OCI-LY3 (cell line): ENCODE results near the gene KLHDC7A.

Source experiments
- H2AFZ ChIP-seq: fragments of 200-600, 300-600 bp; shearing (Covaris generic); 2 replicates; pipeline ENCODE4 v1.6.0; 2014; ENCODE audit warnings: antibody characterized with exemption, low read depth, low read length
- H3K27ac ChIP-seq: fragments of 200-600, 300-600 bp; sonication (generic); 2 replicates; pipeline ENCODE4 v1.5.1; 2014; ENCODE audit warnings: mild to moderate bottlenecking, low read length, moderate library complexity, mixed read lengths
- H3K27me3 ChIP-seq: fragments of 200-600, 300-600 bp; sonication (generic); 2 replicates; pipeline ENCODE4 v1.6.1; 2014; ENCODE audit warnings: low read depth, low read length, mixed read lengths
- H3K36me3 ChIP-seq: fragments of 200-600, 300-600 bp; sonication (generic); replicated peaks from 2 replicates; pipeline ENCODE3; 2014; ENCODE audit warnings: low read depth, low read length, mixed read lengths
- H3K4me1 ChIP-seq: fragments of 300-600, 200-600 bp; sonication (generic); 2 replicates; pipeline ENCODE4 v1.6.1; 2014; ENCODE audit warnings: low read length, mixed read lengths
- H3K4me2 ChIP-seq: fragments of 200-600, 300-600 bp; sonication (generic); 2 replicates; pipeline ENCODE4 v1.6.1; 2014; ENCODE audit warnings: low read length, mixed read lengths
- H3K4me3 ChIP-seq: fragments of 300-600, 200-600 bp; sonication (generic); 2 replicates; pipeline ENCODE4 v1.5.1; 2014; ENCODE audit warnings: antibody characterized with exemption, mild to moderate bottlenecking, low read length, moderate library complexity
- H3K79me2 ChIP-seq: fragments of 300-600, 200-600 bp; shearing (Covaris generic); 2 replicates; pipeline ENCODE4 v1.6.1; 2014; ENCODE audit warnings: mild to moderate bottlenecking, low read length, mixed read lengths
- H3K9ac ChIP-seq: fragments of 300-600, 200-600 bp; shearing (Covaris generic); 2 replicates; pipeline ENCODE4 v1.6.0; 2014; ENCODE audit warnings: mild to moderate bottlenecking, low read length, moderate library complexity
- H3K9me3 ChIP-seq: fragments of 200-600, 300-600 bp; shearing (Covaris generic); 2 replicates; pipeline ENCODE4 v1.6.1; 2014; ENCODE audit warnings: low read length, mixed read lengths; ENCODE audit not compliant: insufficient read depth
- H4K20me1 ChIP-seq: fragments of 200-600, 300-600 bp; sonication (generic); 2 replicates; pipeline ENCODE4 v1.6.1; 2016; ENCODE audit warnings: low read length, mixed read lengths; ENCODE audit not compliant: insufficient read depth
- EZH2phosphoT487 ChIP-seq: fragments of 200-600 bp; shearing (Covaris generic); IDR thresholded peaks from 2 replicates; pipeline ENCODE4 v1.6.1; 2018; ENCODE audit warnings: antibody characterized with exemption, mixed run types, low read depth
- TF ChIP-seq, protein P1 (sequence below): fragments of 200-600, 300-600 bp; sonication (generic); IDR thresholded peaks from 2 replicates; pipeline ENCODE4 v1.5.1; 2014; ENCODE audit warnings: antibody characterized with exemption, low read length, low read depth

Gene KLHDC7A

DNA sequence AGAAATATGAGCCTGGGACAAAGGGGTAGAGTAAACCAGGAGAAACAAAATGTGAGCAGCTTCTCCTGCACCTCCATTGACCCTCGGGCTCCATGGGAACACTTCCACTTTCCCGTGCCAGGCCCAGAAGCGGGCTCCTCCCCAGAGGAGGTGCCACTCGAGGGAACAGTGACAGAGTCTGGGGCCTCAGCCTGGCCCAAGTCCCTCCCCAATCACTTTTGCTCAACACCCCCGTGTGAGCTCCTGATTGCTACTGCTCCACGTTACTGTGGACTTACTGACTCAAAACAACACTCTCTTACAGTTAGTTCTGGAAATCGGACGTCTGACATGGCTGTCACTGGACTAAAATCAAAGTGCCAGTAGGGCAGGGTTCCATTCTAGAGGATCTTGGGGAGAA is 17.7 kb upstream of the KLHDC7A start:
- Histone ChIP-seq H3K4me2 (no peak overlapping the region), H3K36me3 (no peaks in the 10 kb centered on the region), H3K79me2 (no peaks in the 10 kb centered on the region), H4K20me1 (no peaks in the 10 kb centered on the region), H3K27ac (no peak overlapping the region), H3K9ac (no peak overlapping the region), H2AFZ (no peak overlapping the region), H3K4me3 (no peak overlapping the region), H3K4me1 (no peaks in the 10 kb centered on the region), H3K27me3 (no peaks in the 10 kb centered on the region), H3K9me3 (no peaks in the 10 kb centered on the region)
- TF ChIP-seq EZH2phosphoT487, result no peak
- TF ChIP-seq, protein P1, sequence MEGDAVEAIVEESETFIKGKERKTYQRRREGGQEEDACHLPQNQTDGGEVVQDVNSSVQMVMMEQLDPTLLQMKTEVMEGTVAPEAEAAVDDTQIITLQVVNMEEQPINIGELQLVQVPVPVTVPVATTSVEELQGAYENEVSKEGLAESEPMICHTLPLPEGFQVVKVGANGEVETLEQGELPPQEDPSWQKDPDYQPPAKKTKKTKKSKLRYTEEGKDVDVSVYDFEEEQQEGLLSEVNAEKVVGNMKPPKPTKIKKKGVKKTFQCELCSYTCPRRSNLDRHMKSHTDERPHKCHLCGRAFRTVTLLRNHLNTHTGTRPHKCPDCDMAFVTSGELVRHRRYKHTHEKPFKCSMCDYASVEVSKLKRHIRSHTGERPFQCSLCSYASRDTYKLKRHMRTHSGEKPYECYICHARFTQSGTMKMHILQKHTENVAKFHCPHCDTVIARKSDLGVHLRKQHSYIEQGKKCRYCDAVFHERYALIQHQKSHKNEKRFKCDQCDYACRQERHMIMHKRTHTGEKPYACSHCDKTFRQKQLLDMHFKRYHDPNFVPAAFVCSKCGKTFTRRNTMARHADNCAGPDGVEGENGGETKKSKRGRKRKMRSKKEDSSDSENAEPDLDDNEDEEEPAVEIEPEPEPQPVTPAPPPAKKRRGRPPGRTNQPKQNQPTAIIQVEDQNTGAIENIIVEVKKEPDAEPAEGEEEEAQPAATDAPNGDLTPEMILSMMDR, result no peak

DNA sequence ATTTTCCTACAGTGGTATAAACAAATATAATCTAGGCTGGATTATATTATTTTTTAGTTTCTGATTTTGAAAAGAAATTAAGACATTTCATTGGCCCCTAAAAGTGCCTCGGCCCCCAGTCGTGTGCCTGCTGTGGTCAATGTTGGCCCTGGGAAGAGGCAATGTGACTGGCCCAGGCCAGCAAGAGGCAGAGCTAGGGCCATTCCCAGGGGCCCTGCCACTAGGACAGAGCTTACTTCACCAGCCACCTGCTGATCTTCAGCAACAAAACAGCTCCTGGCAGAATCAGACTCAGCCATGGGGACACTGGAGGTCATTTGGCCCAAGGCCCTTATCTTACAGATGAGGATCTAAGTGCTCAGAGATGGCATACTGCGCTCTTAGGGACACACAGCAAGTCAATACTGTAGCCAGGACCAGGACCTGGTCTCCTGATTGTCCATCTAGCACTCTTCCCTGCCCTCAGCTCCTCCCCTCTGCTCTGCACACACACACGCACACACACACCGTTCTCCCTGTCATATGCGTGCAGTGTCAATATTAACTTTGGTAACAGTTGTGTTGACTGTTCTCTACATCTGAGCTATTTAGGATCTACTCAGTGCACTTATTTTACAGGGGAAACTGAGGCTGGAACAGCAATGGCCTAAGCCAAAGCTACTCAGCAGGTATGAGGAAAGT is 16.6 kb upstream of the KLHDC7A start:
- H3K36me3 ChIP-seq, result no peaks in the 10 kb centered on the region
- TF ChIP-seq, protein P1, result no peak
- TF ChIP-seq EZH2phosphoT487, result no peak
- H3K4me1 ChIP-seq, result no peaks in the 10 kb centered on the region
- H3K4me2 ChIP-seq, result no peak overlapping the region
- H3K79me2 ChIP-seq, result no peaks in the 10 kb centered on the region
- no peak overlapping the region for H3K9ac ChIP-seq
- no peaks in the 10 kb centered on the region for H3K27me3 ChIP-seq
- no peaks in the 10 kb centered on the region for H3K9me3 ChIP-seq
- no peaks in the 10 kb centered on the region for H4K20me1 ChIP-seq
- H3K27ac ChIP-seq, result no peak overlapping the region
- H2AFZ ChIP-seq, result no peak overlapping the region
- H3K4me3 ChIP-seq, result no peak overlapping the region

DNA sequence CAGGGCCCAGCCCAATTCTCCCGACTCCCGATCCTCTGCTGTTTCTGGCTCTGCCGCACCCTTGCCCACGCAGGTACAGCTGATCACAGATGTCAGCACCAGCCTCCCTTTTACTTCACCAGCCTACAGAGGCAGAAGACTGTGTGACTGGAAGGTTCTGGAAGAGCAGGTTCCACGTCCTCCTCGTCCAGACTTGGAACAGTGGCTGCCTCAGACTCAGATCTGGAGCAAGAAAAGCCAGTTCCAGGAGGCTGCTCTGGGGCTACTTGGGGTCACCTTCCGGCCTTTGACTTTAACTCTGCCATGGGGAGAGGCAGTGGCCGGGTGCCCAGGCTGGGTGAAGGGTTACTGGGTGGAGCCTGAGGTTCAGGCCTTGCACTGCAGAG is 16.1 kb upstream of the KLHDC7A start:
- no peaks in the 10 kb centered on the region for H4K20me1 ChIP-seq
- no peaks in the 10 kb centered on the region for H3K27me3 ChIP-seq
- H2AFZ ChIP-seq, result no peak overlapping the region
- H3K36me3 ChIP-seq, result no peaks in the 10 kb centered on the region
- no peak overlapping the region for H3K27ac ChIP-seq
- H3K9ac ChIP-seq, result no peak overlapping the region
- H3K4me3 ChIP-seq, result no peak overlapping the region
- TF ChIP-seq, protein P1, result no peak
- no peak for TF ChIP-seq EZH2phosphoT487
- no peaks in the 10 kb centered on the region for H3K79me2 ChIP-seq
- H3K9me3 ChIP-seq, result no peaks in the 10 kb centered on the region
- no peak overlapping the region for H3K4me2 ChIP-seq
- H3K4me1 ChIP-seq, result no peaks in the 10 kb centered on the region

DNA sequence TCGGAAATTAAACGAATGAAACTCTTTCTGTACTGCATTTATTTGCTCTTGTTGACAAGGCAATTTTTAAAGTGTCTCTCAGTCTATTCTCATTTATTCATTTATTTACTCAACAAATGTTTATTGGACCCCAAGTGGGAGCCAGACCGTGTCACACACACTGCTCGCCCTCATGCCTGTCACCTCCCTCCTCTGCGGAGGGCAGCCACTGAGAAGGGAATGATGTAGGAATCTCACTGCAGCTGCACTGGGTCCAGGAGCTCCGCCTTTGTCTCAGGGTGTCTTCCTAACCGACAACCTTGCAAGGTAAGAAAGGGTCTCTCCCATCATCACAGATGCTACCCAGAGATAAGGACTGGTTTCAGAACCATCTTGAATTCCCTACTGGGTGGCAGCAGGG is 14.1 kb upstream of the KLHDC7A start:
- Histone ChIP-seq H4K20me1 (no peaks in the 10 kb centered on the region), H3K27me3 (no peaks in the 10 kb centered on the region), H3K4me2 (no peak overlapping the region), H3K9ac (no peak overlapping the region), H3K79me2 (no peaks in the 10 kb centered on the region), H3K27ac (no peak overlapping the region), H2AFZ (no peak overlapping the region), H3K9me3 (no peaks in the 10 kb centered on the region), H3K4me1 (no peaks in the 10 kb centered on the region), H3K36me3 (no peaks in the 10 kb centered on the region), H3K4me3 (no peak overlapping the region)
- TF ChIP-seq, protein P1, result no peak
- no peak for TF ChIP-seq EZH2phosphoT487
